Stimulated activated CD4-positive, alpha-beta T cell treated with anti-CD3 and anti-CD28 coated beads, Interleukin-4, amount 100 ng/mL, for 48 hours (primary cell): ENCODE data around the gene SHC1.
A peak's percentile ranks its signal among the peaks of the same experiment; 100 is the strongest.

Source experiments
- DNase-seq, 2 donors: peaks; one replicate each; pipeline ENCODE4 v3.0.0-alpha.2; 2020; ENCODE audit warnings: low read depth in 2 of 2

SHC1 gene

DNA sequence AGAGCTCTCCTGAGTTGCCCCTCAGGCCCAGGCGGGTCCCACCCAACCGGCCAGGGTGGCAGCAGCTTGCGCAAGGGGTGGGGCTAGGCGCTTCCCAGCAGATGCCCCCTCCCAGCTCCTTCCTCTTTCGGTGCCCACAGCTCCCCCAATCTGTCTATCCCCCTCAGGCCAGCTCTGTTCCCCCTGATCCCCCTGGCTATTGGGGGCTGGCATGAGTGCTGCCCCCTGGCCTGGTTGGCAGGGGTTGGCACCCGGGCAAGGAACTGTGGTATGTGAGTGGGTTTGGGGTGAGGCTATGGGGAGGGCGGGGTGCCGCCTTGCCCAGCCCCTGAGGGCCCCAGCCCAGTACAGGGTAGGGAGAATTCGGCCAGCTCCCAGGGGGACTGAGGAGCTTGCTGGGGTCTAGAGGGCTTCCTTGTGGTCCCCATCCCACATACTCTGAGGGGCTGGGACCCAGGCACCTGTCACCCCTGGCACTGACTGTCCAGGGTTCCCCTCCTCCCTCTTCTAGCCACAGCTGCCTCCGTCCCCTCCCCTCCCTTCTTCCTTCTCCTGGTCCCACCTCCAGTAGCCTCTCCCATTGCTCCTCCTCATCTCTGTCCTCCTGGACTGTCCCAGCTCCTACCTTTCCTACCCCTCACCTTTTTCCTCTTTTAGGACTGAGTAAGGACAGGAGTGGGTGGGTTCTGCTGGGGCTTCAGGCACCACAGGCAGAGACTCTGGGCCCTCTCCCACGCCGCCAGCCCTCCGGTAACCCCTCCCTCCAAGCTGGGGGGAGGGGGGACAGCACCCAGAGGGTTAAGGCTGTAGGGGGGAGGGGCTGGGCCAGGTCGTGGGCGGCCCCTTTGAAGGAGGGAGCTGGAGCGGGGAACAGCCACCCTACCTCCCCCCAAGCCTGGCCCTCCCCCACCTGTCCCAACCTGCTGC, 37.7 kb upstream of the SHC1 start:
- DNase-seq = peak; percentile 71 to 85

- no peak for DNase-seq
These were observed 36.8 kb upstream of the SHC1 start for GRCh38 chr1:155007251-155007828.

- no peak for DNase-seq
These were observed 36.1 kb upstream of the SHC1 start for GRCh38 chr1:155006601-155007101.

GRCh38 chr1:155005076-155006011, 34.8 kb upstream of the SHC1 start:
- no peak for DNase-seq

GRCh38 chr1:155004352-155005075, 34.0 kb upstream of the SHC1 start:
- no peak for DNase-seq

GRCh38 chr1:155003766-155004351, 33.3 kb upstream of the SHC1 start:
- DNase-seq = no peak

DNA sequence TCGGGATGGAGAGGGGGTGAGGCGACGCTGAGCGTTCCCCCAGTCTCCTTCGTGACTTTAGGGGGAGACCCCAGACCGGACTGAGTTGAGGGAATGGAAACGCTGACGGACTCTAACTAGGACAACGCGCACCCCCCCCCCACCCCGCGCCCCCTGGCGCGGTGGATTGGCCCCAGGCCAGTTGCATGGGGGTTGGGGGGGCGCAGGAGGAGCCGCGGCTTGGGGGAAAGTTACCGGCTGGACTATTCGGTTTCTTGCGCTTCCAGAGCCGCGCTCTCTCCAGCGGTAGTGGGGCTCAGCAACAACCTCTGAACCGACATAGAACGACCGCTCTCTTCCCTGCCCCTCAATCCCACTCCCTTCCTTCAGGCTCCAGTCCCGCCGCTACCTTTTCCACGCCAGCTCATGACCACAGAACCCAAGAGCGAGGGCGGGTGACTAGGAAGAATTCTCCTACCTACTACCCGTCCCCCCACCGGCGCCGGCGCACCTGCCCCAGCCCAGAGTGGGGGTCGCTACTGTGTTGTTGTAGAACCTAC, 32.7 kb upstream of the SHC1 start:
- DNase-seq = no peak

- DNase-seq = no peak
These were observed 32.1 kb upstream of the SHC1 start, which contains the start of gene ZBTB7B for GRCh38 chr1:155002464-155003226. Gene ZBTB7B (plus strand): TSS chr1:155002802. CDS start chr1:155014661, 11,859 bp downstream.

DNA sequence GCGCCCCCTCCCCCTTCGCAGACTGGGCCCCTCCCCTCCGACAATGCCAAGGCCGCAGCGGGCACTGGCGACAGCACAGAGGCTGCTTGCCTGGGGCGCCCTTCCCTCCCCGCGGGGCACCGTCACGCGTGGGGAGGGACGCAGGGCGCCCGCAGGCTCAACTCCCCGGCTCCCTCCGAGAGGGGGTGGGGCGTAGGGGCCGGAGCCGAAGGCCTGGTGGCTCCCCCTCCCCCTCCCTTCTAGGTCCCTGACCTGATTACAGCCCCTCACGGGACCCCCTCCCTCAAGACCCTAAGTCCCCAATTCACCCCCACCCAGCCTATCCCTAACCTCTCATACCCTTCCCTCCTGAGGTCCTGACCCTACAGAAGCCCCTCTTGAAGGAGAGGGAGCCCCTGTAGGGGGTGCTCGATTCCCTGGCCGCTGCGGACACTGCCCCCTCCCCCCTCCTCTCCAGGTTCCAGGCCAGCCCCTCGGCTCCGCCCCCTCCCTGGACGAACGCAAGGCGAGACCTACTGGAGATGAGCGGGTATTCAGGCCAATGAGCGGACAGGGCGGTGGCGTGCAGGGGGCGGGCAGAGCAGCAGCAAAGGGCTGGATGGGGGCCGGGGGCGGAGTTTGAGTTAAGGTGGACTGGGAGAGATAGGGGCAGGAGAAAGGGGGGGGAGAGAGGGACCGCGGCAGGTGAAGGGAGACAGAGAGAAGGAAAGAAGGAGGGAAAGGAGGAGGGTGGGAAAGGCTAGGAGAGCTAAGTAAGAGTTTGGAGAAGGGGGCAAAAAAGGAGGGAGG, 31.3 kb upstream of the SHC1 start:
- DNase-seq = peak; percentile 98 to 100

DNA sequence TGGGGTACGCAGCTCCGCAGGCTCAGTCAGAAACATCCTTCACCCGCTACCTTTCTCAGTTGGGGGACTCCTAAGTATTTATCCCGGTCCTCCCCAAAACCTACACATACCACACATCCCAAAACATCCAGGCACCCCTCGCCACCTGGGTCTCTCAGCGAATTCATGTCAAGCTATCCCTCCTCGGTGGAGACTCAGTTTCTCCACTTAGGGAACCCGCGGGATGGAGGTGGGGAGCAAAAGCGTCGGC, 30.8 kb upstream of the SHC1 start:
- no peak for DNase-seq

DNA sequence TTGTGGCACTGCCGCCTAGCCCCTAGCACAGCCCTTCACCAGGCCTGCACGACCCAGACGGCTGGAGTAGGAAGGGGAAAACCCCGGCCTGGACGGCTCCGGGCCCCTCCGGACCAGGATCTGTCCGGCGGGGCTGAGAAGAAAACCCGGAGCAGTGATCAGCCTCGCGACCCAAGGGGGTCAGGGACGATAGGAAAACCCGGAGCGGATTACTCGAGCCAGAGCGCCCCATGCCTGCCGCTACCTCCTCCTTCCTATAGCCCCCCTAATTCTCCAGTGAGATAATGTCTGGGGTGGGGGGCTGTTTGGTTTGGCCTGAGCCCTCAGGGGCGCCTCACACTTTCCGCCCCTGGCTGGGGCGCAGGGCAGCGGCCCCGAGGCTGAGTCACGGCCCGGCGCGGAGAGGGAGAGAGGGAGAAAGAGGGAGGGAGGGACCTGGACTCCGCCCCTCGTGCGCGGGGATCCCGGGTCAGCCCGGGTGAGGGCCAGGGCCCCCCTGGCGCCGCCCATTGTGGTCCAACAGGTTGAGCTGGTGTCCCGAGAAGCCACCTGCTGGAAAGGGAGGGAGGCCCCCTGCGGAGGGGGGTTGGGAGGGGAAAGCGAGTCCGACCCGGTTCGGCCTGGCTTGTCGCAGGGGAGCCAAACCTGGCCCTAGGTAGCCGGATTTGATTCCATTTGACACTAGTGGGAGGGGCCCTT, 30.3 kb upstream of the SHC1 start:
- peak; percentile 79 to 88 for DNase-seq

DNA sequence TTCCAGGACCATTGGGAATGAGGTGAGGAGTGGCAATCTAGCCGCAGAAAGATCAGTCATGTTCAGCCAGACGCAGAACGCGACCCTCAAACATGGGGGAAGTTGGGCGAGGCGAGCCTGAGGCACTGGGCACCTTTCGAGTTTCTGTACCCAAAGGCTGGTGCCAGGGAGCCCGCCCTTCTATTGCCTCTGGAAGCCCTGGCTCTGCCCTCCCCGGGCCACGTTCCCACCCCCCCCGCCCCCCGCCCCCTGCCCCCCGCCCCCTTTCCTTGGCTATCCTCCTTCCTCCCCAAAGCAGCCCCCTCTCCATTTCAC, 29.8 kb upstream of the SHC1 start:
- DNase-seq = no peak

- peak in 1 of 2 donors; percentile 73 for DNase-seq
These were observed 29.2 kb upstream of the SHC1 start for GRCh38 chr1:154999571-155000410.

GRCh38 chr1:154998818-154999570, 28.4 kb upstream of the SHC1 start:
- peak; percentile 75 to 77 for DNase-seq

GRCh38 chr1:154998201-154998780, 27.7 kb upstream of the SHC1 start:
- DNase-seq = no peak

- no peak for DNase-seq
These were observed 26.6 kb upstream of the SHC1 start for GRCh38 chr1:154996966-154997701.
